COR-L47 (cell line): Measurements from ENCODE around the gene RAPGEF6.
"Not testable (repeated sequence)": the region's sequence is repeated elsewhere in the genome, so short reads cannot be mapped to it uniquely, and the experiment has no call there.

Experiments
- DNase-seq: peaks from one replicate; lab custom pipeline; 2025; lab: John Stamatoyannopoulos, UW

The RAPGEF6 gene

GRCh38 chr5:131640043-131640856 is 5.2 kb upstream of the RAPGEF6 start:
- DNase-seq: no peak

- DNase-seq: no peak
Observed at GRCh38 chr5:131639148-131639547, 4.1 kb upstream of the RAPGEF6 start.

GRCh38 chr5:131637694-131638093 is 2.7 kb upstream of the RAPGEF6 start:
- no peak for DNase-seq

GRCh38 chr5:131635684-131636572 is 899 bp upstream of the RAPGEF6 start:
- DNase-seq: peak; percentile 36

GRCh38 chr5:131634666-131634995 is 398 bp downstream of the RAPGEF6 start:
- peak; percentile 44 for DNase-seq

GRCh38 chr5:131634238-131634637 is 791 bp downstream of the RAPGEF6 start:
- DNase-seq: no peak

GRCh38 chr5:131633830-131634229 is 1.2 kb downstream of the RAPGEF6 start:
- DNase-seq: no peak

GRCh38 chr5:131630963-131631350 is 4.1 kb downstream of the RAPGEF6 start:
- DNase-seq: no peak

- DNase-seq: no peak
Observed at GRCh38 chr5:131630208-131630962, 4.6 kb downstream of the RAPGEF6 start.

GRCh38 chr5:131628990-131629389 is 6.0 kb downstream of the RAPGEF6 start:
- no peak for DNase-seq

GRCh38 chr5:131627207-131627865 is 7.7 kb downstream of the RAPGEF6 start:
- no peak for DNase-seq

GRCh38 chr5:131622633-131623032 is 12.4 kb downstream of the RAPGEF6 start:
- DNase-seq: no peak

- DNase-seq: not testable (repeated sequence)
Observed at GRCh38 chr5:131621164-131621563, 13.9 kb downstream of the RAPGEF6 start.

GRCh38 chr5:131619102-131619501 is 15.9 kb downstream of the RAPGEF6 start:
- no peak for DNase-seq

- DNase-seq: no peak
Observed at GRCh38 chr5:131617140-131617822, 17.7 kb downstream of the RAPGEF6 start.

- DNase-seq: no peak
Observed at GRCh38 chr5:131615957-131616356, 19.1 kb downstream of the RAPGEF6 start.

- DNase-seq: no peak
Observed at GRCh38 chr5:131613423-131613822, 21.6 kb downstream of the RAPGEF6 start.

- no peak for DNase-seq
Observed at GRCh38 chr5:131611064-131611381, 24.0 kb downstream of the RAPGEF6 start.

GRCh38 chr5:131610198-131611063 is 24.6 kb downstream of the RAPGEF6 start:
- no peak for DNase-seq

- DNase-seq: no peak
Observed at GRCh38 chr5:131609774-131610173, 25.3 kb downstream of the RAPGEF6 start.
